Endothelial cell (in vitro differentiated cells): ENCODE data around the gene IPO9. TPM values are rescaled to one million over a fixed set of nuclear protein-coding genes. Genes with fewer than 3 reads are reported as not detected.

Experiments used
- DNase-seq: peaks from one replicate; pipeline ENCODE4 v3.0.0; 2021; ENCODE audit warnings: low spot score
- H3K27ac Mint-ChIP-seq: one replicate; pipeline ENCODE4 v1.8.0; 2021; ENCODE audit warnings: mixed read lengths, inconsistent platforms; ENCODE audit not compliant: unreplicated experiment
- H3K27me3 Mint-ChIP-seq: one replicate; pipeline ENCODE4 v1.8.0; 2021; ENCODE audit warnings: mild to moderate bottlenecking, moderate library complexity, mixed read lengths, inconsistent platforms; ENCODE audit not compliant: unreplicated experiment
- H3K36me3 Mint-ChIP-seq: one replicate; pipeline ENCODE4 v1.8.0; 2021; ENCODE audit warnings: mild to moderate bottlenecking, low read depth, mixed read lengths, inconsistent platforms; ENCODE audit not compliant: unreplicated experiment
- H3K4me1 Mint-ChIP-seq: one replicate; pipeline ENCODE4 v1.8.0; 2021; ENCODE audit warnings: mild to moderate bottlenecking, mixed read lengths, inconsistent platforms; ENCODE audit not compliant: unreplicated experiment
- H3K4me3 Mint-ChIP-seq: one replicate; pipeline ENCODE4 v1.8.0; 2021; ENCODE audit warnings: mild to moderate bottlenecking, mixed read lengths, inconsistent platforms; ENCODE audit not compliant: unreplicated experiment
- H3K9me3 Mint-ChIP-seq: one replicate; pipeline ENCODE4 v1.8.0; 2021; ENCODE audit warnings: mixed read lengths, inconsistent platforms; ENCODE audit not compliant: unreplicated experiment
- total RNA-seq: library from RNA; stranded (reverse); fragmentation: NEBNext Ultra II Directional; extraction: Animal tissue kit (Norgen Biotek cat#: 25700); gene quantifications from one replicate; pipeline ENCODE4 v1.2.1, GENCODE V29; 2021; ENCODE audit not compliant: unreplicated experiment
- TF ChIP-seq, protein P1 (sequence below): fragments of 200-600 bp; sonication (generic); IDR thresholded peaks from one replicate; pipeline ENCODE4 v1.5.0; 2021; ENCODE audit warnings: antibody characterized with exemption; ENCODE audit not compliant: unreplicated experiment

The IPO9 gene
- total RNA-seq, 1 donor from 2014 or later, result 69.5 TPM

DNA sequence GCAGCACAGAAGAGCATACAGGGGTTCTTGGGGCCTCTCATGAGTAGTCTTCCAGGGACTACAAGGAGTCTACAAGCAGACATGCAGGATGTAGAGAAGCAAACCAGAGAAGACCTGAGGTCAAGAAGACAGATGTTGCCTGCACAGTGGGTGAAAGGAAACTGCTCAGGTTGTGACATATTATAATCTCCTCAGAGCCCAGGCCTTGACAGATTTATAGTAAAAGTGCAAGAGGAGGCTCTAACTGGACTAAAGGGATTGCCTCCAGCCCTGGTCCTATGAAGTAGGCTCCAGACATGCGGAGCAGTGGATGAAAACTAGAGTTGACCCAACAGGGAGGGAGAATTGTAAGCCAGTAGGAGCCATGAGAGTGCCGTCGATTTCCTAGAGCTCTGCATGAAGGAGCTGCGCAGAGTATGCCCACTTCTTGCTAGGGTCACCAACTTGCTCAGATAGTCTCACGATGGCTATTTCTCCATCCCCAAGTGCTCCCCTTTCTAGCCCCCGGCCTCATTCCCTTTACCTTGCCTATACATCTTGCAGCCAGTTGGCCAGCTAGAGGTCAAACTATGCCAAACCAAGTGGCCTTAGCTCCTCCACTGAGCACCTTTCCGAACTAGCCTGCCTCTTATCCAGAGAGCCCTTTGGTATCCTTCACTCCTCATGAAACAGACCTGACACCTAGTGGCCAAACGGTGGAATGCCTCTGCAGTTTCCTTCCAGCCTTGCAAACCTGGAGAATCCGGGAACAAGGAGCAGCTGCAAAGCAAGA is 36.2 kb upstream of the IPO9 start:
- Mint-ChIP-seq H3K9me3 (no peaks in the 10 kb centered on the region), H3K36me3 (peaks cover 44% of the 10 kb centered on the region), H3K4me3 (no peak overlapping the region), H3K27ac (no peak overlapping the region), H3K27me3 (peaks cover 4% of the 10 kb centered on the region), H3K4me1 (peaks cover 7% of the 10 kb centered on the region)
- DNase-seq, result peak; percentile 80
- TF ChIP-seq, protein P1, sequence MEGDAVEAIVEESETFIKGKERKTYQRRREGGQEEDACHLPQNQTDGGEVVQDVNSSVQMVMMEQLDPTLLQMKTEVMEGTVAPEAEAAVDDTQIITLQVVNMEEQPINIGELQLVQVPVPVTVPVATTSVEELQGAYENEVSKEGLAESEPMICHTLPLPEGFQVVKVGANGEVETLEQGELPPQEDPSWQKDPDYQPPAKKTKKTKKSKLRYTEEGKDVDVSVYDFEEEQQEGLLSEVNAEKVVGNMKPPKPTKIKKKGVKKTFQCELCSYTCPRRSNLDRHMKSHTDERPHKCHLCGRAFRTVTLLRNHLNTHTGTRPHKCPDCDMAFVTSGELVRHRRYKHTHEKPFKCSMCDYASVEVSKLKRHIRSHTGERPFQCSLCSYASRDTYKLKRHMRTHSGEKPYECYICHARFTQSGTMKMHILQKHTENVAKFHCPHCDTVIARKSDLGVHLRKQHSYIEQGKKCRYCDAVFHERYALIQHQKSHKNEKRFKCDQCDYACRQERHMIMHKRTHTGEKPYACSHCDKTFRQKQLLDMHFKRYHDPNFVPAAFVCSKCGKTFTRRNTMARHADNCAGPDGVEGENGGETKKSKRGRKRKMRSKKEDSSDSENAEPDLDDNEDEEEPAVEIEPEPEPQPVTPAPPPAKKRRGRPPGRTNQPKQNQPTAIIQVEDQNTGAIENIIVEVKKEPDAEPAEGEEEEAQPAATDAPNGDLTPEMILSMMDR, result peak; percentile 84

DNA sequence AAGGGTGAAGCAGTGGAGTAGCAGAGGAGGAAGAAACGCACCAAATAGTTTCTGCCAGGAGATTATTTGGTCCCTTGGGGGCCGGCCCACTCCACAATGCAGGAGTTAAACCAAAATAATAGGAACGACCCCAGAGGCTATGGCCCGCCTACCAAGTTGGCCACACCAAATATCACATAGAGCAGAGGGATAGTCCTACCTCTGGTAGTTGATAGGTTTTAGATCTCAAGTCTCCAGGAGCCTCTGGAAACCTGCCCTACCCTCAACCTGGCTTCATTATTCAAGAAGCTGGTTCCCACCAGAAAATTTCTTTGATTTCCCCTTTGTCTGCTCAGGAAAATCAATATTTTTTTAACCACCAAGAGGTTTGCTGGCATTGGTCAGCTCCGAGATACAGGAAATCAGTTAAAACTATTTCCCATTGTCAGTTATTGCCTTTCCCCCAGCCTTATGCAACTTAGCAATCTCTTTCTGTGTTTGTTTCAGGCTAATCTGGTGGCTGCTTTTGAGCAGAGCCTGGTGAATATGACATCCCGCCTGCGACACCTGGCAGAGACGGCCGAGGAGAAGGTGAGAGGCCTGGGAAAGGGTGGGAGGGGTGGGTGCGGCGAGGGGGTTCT is 35.5 kb upstream of the IPO9 start:
- TF ChIP-seq, protein P1, result no peak
- H3K4me3 Mint-ChIP-seq, result no peak overlapping the region
- peaks cover 43% of the 10 kb centered on the region for H3K36me3 Mint-ChIP-seq
- H3K27me3 Mint-ChIP-seq, result peaks cover 2% of the 10 kb centered on the region
- H3K9me3 Mint-ChIP-seq, result no peaks in the 10 kb centered on the region
- H3K27ac Mint-ChIP-seq, result no peak overlapping the region
- DNase-seq, result no peak
- H3K4me1 Mint-ChIP-seq, result peaks cover 7% of the 10 kb centered on the region

DNA sequence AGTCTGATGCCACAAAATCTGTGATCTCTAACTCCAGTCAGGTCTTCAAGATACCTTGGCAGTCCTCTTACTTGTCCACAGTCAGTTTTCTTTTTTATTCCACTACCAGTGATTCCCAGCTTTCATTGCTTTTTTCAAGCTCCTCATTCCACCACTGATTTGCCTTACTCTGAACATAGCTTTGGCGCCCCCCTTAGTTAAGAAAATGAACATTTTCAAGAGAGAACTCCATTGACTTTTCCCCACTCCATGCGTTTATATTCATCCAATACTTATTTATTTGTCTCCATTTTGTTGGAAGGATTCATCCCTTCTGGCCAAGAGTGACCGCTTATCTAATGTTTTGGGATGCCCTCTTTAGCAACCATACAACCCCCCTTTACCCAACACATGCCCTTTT is 33.9 kb upstream of the IPO9 start:
- H3K36me3 Mint-ChIP-seq, result peaks cover 36% of the 10 kb centered on the region
- peaks cover 5% of the 10 kb centered on the region for H3K4me1 Mint-ChIP-seq
- no peak for DNase-seq
- no peaks in the 10 kb centered on the region for H3K9me3 Mint-ChIP-seq
- peak overlapping the region; percentile 2 for H3K4me3 Mint-ChIP-seq
- no peaks in the 10 kb centered on the region for H3K27me3 Mint-ChIP-seq
- TF ChIP-seq, protein P1, result no peak
- no peak overlapping the region for H3K27ac Mint-ChIP-seq

DNA sequence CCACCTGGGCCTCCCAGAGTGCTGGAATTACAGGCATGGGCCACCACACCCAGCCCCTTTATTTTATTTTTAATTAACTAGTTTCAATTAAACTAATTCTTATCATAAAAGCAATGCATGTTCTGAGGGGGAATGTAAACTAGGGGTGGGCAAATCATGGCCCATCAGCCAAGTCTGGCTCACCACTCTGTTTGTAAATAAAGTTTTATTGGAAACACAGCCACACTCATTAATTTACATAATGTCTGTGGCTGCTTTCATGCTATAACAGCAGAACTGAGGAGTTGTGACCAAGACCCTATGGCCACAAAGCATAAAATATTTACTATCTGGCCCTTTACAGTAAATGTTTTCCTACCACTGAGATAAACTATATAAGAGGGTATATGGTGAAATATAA is 28.7 kb upstream of the IPO9 start:
- Mint-ChIP-seq H3K9me3 (no peaks in the 10 kb centered on the region), H3K4me3 (no peak overlapping the region), H3K27me3 (no peaks in the 10 kb centered on the region), H3K36me3 (peaks cover 27% of the 10 kb centered on the region), H3K4me1 (no peaks in the 10 kb centered on the region), H3K27ac (no peak overlapping the region)
- no peak for DNase-seq
- TF ChIP-seq, protein P1, result no peak

DNA sequence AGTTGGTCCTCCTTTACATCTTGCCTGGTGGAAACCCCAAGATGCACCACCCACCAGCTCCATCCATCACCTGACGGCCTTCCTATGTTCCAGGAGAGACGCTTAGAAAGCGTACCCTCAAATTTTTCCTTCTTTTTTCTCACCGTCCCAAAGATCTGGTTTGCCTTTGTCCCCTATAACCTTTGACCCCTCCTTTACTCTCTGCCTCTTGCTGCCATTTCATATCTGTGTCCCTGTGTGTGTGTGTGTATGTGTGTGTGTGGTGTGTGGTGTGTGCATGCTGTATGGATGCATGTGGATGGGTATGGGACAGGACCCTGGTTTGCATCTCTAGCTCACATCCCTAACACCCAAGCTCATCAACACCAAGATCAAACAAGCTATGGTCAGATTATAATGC is 22.2 kb upstream of the IPO9 start:
- peaks cover 63% of the 10 kb centered on the region for H3K36me3 Mint-ChIP-seq
- H3K27ac Mint-ChIP-seq, result no peak overlapping the region
- no peak overlapping the region for H3K4me3 Mint-ChIP-seq
- peaks cover 5% of the 10 kb centered on the region for H3K27me3 Mint-ChIP-seq
- DNase-seq, result no peak
- TF ChIP-seq, protein P1, result no peak
- peaks cover 11% of the 10 kb centered on the region for H3K4me1 Mint-ChIP-seq
- no peaks in the 10 kb centered on the region for H3K9me3 Mint-ChIP-seq
